Cardiac septum (tissue), 1 donor: ENCODE measurements around the gene GZMA. TPM values are rescaled to one million over a fixed set of nuclear protein-coding genes. Genes with fewer than 3 reads are reported as not detected.
"Not testable (repeated sequence)": the region's sequence is repeated elsewhere in the genome, so short reads cannot be mapped to it uniquely, and the experiment has no call there.

Experiments
- DNase-seq: peaks from one replicate; pipeline ENCODE4 v3.0.0-alpha.2; 2020; ENCODE audit warnings: low spot score
- intact Hi-C: fragments of 100-400 bp; cut with DNase I; formaldehyde crosslinking; loops from one replicate; pipeline ENCODE4 v1.14.0; 2022
- long read RNA-seq: library from polyadenylated mRNA; unstranded; transcript quantifications from one replicate; pipeline ENCODE4 v2.0.0, GENCODE V29; 2021
- total RNA-seq: library from RNA; stranded (reverse); fragmentation: NEBNext Ultra II Directional; extraction: Animal tissue kit (Norgen Biotek cat#: 25700); gene quantifications from one replicate; pipeline ENCODE4 v1.2.1, GENCODE V29; 2021
- donor health status: DM: no; HTN: no; CAD: no.

The GZMA gene
- 0.65 TPM for total RNA-seq
- long read RNA-seq, result 0 reads

GRCh38 chr5:55102348-55102747 is at the start of gene GZMA:
TSS of gene GZMA (plus strand) at chr5:55102646. CDS start at chr5:55102683, 37 bp downstream.
- DNase-seq, result no peak
- intact Hi-C loops, result no loop called here

DNA sequence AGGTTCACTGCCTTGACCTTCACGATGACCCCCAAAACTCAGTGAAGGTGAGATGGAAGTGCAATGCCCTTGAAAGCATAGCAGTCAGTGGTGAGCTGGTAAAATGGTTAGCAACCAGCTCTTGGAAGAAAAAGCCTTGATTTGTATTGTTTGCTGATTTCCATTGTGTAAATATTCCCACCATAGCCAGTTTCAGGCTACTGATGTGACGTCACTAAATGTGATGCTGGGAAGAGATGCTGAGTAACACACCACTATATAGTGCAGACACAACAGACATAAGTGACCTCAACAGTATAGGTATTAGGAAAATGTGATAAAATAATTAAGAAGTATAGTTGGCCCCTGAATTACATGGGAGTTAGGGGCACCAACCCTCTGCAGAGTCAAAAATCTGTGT is 47.3 kb upstream of the GZMA start:
- intact Hi-C loops, result no loop called here
- no peak for DNase-seq

DNA sequence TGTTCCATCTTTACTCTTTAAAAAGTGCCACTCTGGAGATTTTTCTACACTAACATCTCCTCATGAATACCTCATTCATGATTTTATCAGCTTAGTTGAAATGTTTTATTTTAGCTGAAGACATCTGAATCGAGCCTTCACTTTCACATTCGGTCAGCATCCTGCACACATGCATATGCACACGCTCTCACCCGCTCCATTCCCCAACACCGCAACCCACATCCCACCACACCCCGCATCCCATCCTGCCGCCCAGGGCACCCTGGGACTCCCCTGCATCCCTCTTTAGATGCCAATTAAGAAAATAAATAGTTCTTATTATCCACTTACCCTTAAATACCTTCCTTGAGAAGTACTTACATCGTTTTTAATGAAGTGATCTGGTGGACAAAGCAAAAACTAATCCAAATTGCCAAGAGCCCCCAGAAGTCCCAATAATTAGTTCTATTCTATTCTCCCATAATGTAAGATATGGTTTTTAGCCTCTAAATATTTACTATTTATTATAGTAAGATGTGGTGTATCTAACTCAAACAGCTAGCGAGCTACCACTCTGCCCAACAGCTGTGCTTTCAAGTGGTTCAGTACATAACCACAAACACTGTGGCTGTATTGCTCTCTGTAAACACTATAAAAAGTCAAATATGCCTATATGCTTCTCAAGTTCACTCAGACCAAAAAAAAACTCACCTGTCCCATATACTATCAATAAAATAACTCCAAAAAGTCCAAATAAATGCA is 40.2 kb upstream of the GZMA start:
- intact Hi-C loops, result no loop called here
- DNase-seq, result no peak

DNA sequence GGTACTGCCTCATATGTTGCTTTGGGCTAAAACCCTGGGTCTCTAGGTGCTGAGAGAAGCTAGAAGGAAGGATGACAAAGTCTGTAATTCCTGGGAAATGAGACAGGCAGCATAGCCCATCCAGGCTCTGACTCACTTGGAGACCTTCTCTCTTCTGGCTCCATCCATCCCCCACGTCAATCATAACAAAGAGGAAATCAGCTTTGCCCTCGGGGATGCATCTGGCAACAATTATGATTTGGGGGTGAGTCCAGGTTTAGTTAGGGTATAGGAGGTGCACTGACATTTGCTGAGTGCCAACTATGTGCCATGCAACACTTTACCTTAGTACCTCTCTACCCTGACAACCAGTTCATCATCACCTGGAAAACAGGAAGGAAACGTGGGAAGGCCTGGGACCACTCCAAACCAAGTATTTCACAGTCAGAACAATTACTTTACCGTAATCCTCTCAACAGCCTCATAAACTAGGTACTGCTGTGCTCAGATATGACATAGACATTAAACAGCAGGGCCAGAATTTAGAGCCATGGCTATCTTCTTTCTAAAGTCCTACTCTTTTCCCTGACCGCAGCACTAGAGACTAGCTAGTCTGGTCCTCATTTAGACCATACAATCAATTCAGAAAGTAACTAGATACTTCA is 39.1 kb upstream of the GZMA start:
- no peak for DNase-seq

DNA sequence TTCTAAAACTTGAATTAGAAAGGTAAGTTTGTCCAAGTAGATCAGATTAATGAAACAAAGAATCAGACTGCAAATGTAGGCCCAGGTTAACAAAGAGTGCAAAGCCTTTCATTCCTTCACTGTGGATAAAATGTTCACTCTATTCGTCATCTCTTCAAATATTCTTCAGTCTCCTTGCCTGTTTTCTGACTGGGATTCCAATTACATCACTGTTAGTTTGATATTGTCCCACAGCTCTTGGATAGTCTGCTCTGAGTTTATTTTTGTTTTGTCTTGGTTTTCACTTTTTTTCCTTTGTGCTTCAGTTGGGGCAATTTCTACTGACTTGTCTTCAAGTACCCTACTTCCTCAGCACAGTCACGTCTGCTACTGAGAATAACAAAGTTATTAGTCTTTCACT is 38.5 kb upstream of the GZMA start:
- DNase-seq, result no peak
- intact Hi-C loops, result no loop called here

More for the DNA sequence above, 39.1 kb upstream of the GZMA start:
- intact Hi-C loops, result no loop called here

- intact Hi-C loops, result no loop called here
Measured at GRCh38 chr5:55064523-55064922, 37.9 kb upstream of the GZMA start.

DNA sequence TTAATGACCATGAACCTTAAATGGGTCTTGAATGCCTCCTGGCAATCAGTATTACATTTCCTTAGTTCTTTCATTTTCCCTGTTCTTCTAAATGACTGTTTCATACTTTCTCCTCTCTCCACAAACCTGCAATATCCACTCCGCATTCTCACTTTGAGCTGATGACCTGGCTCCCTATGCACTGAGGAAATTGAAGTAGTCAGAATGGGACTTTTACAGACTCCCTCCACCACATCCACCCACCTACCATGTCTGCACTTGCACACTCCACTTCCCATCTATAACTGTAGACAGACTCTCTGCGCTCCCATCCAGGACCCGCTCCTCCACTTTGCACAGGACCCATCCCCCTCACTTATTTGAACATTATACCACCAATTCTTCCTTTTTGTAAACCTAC is 36.2 kb upstream of the GZMA start:
- intact Hi-C loops, result no loop called here
- no peak for DNase-seq

More at GRCh38 chr5:55064523-55064922, 37.9 kb upstream of the GZMA start:
- no peak for DNase-seq

DNA sequence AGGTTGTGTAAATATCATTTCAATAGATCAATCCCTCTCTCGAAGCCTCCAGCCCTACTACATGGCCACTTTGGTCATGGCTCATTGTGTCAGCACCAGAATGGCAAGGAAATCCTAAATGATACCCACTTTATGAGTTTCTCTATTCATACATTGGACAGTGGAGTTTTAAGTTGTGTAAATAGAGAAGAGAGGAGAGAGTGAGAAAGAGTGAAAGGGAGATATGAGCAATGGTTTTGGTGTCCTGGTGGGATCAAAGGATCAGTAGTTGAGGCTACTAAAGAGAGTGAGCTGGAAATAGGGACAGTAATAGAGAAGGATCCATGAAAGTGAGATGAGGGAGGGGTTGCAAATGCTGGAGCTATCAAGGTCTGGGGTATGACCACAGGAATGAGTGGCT is 31.5 kb upstream of the GZMA start:
- no peak for DNase-seq
- intact Hi-C loops, result no loop called here

- no peak for DNase-seq
- intact Hi-C loops, result no loop called here
Measured at GRCh38 chr5:55071413-55071812, 31.0 kb upstream of the GZMA start.

DNA sequence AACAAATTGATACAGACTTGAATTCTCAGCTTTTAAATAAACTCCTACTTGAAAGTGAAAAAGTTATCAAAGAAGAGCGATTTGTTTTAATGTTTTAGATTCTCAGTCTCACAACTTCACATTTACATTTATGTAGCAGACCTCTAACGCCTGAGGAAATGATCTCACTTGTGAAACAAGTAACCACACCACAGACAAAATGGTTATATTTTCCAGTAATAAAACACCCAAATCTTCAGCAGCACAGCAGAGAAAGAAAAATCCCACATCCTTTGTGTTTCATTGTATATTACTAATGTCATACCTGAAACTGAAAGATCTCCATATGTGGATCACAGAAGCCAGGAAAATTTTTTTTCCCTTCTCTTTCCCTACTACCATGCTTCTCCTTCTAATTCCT is 29.8 kb upstream of the GZMA start:
- intact Hi-C loops, result no loop called here
- DNase-seq, result no peak

DNA sequence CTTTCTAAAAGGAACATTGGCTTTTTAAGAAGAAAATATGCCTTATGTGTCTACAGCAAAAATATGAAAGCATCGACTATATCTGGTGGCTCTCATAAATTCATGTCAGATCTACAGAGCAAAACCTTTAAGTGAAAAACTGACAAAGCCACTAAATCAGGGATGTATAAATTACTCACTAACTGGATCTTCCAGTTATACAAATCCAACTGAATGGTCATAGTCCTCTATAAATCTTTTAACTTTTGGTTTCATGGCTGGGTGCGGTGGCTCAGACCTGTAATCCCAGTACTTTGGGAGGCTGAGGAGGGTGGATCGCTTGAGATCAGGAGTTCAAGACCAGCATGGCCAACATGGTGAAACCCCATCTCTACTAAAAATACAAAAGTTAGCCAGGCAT is 29.2 kb upstream of the GZMA start:
- DNase-seq, result no peak
- intact Hi-C loops, result no loop called here

DNA sequence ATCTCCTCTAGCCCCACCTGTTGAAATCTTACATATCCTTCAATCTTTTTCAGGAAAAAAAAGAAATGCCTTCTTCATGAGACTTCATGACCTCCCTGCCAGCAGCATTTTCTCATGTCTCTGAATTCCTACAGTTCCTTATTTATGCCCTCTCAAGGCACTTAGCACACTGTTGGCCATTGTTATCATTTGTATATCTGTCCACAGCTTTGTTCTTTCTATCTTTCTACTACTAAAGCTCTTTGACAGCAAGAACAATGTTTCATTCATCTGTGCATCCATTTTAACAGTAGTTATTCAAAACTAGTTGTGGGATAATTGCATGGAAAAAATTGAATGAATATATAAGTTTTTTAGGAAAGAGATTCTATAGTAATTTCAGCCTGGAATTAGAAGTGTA is 20.9 kb upstream of the GZMA start:
- intact Hi-C loops, result no loop called here
- no peak for DNase-seq

DNA sequence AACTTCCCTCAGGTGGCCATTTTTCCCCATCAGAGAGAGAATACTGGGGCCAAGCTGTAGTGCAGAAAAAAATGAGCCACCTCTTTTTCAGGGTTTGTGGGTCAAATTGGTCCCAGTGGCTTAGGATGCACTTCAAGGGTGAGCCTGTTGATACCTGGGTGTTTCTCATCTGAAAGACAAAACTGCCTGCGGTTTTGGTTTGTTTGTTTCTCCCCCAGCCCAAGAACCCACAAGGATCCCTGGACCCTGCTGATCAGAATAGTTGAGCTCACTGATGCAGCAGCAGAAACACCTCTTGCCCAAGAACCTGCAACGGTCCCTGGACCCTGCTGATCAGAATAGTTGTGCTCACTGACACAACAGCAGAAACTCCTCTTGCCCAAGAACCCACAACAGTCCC is 13.1 kb upstream of the GZMA start:
- intact Hi-C loops, DNase-seq: not testable (repeated sequence)

GRCh38 chr5:55091011-55091410 is 11.4 kb upstream of the GZMA start:
- DNase-seq, intact Hi-C loops: not testable (repeated sequence)

DNA sequence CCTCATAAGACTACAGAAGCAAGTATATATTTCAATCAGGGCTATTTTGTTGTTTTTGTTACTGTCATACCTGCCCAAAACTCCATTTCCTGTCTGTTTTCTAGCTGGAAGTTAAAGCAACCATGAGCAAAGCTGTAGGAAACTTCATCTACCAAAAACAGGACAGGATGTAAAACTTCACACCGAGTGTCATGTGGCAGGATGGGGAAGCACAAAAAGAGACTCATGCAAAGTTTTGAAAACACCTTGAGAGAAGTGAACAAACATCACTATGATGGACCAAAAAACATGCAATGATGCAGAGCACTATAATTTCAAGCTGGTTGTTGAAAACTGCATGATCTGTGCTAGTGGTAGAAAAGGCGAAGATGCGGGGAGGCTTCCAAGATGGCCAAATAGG is 6.3 kb upstream of the GZMA start:
- intact Hi-C loops, result no loop called here
- no peak for DNase-seq

DNA sequence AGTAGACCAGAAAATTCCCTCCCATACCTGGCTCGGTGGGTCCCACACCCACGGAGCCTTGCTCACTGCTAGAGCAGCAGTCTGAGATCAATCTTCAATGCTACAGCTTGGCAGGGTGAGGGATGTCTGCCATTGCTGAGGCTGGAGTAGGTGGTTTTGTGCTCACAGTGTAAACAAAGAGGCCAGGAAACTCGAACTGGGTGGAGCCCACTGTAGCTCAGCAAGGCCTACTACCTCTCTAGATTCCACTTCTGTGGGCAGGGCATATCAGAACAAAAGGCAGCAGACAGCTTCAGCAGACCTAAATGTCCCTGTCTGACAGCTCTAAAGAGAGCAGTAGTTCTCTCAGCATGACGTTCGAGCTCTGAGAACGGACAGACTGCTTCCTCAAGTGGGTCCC is 5.6 kb upstream of the GZMA start:
- DNase-seq, result no peak
- intact Hi-C loops, result no loop called here

DNA sequence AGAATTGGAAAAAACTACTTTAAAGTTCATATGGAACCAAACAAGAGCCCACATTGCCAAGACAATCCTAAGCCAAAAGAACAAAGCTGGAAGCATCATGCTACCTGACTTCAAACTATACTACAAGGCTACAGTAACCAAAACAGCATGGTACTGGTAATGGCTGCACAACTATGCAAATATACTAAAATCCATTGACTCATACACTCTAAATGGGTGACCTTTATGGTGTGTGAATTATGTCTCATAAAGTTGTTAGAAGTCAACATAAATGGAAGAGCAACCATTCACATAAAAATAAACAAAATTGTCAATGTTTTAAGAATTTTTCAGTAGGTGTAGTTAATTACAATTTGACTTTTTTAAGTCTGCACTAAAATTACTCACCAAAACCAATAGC is 1.3 kb upstream of the GZMA start:
- DNase-seq, intact Hi-C loops: not testable (repeated sequence)

- no peak for DNase-seq
- intact Hi-C loops, result no loop called here
Measured at GRCh38 chr5:55101556-55102276, 730 bp upstream of the GZMA start.

GRCh38 chr5:55104036-55104772 is 1.8 kb downstream of the GZMA start:
- DNase-seq, result no peak
- intact Hi-C loops, result no loop called here
